WTC11 (cell line): Measurements from ENCODE around the gene PRICKLE3.

ENCODE experiments used
- CREM ChIP-seq: sonication (generic); formaldehyde crosslinking; IDR thresholded peaks from 2 replicates; pipeline ENCODE4 v1.8.1; 2022; ENCODE audit warnings: mild to moderate bottlenecking, missing genetic modification reagents, moderate library complexity
- ELF4 ChIP-seq: sonication (generic); formaldehyde crosslinking; IDR thresholded peaks from 2 replicates; pipeline ENCODE4 v1.8.1; 2022; ENCODE audit warnings: low read depth, mild to moderate bottlenecking, moderate library complexity, missing genetic modification reagents
- IRF2 ChIP-seq: sonication (generic); formaldehyde crosslinking; IDR thresholded peaks from 2 replicates; pipeline ENCODE4 v1.8.0; 2022; ENCODE audit warnings: low read depth, missing genetic modification reagents, borderline replicate concordance
- MXD4 ChIP-seq: fragments of 250-450 bp; sonication (Bioruptor Pico); IDR thresholded peaks from 2 replicates; pipeline ENCODE4 v1.8.0; 2021; ENCODE audit warnings: mild to moderate bottlenecking, moderate library complexity, borderline replicate concordance
- NFYB ChIP-seq: sonication (generic); formaldehyde crosslinking; conservative IDR thresholded peaks from 2 replicates; pipeline ENCODE4 v1.8.0; 2022; ENCODE audit warnings: low read depth, missing genetic modification reagents
- RELA ChIP-seq: sonication (generic); formaldehyde crosslinking; IDR thresholded peaks from 2 replicates; pipeline ENCODE4 v1.8.1; 2022; ENCODE audit warnings: missing genetic modification reagents, mild to moderate bottlenecking, borderline replicate concordance
- SP1 ChIP-seq: sonication (generic); formaldehyde crosslinking; conservative IDR thresholded peaks from 2 replicates; pipeline ENCODE4 v1.8.1; 2022; ENCODE audit warnings: missing genetic modification reagents
- ZNF396 ChIP-seq: fragments of 250-450 bp; sonication (Bioruptor Pico); IDR thresholded peaks from 2 replicates; pipeline ENCODE4 v1.8.0; 2021; ENCODE audit warnings: mild to moderate bottlenecking, moderate library complexity, borderline replicate concordance
- TF ChIP-seq, protein P1 (sequence below): fragments of 200-600 bp; IDR thresholded peaks from 2 replicates; pipeline ENCODE4 v1.8.0; 2022; ENCODE audit warnings: antibody characterized with exemption
- TF ChIP-seq, protein P2 (sequence below): sonication (generic); formaldehyde crosslinking; IDR thresholded peaks from 2 replicates; pipeline ENCODE4 v1.8.0; 2022; ENCODE audit warnings: mild to moderate bottlenecking, missing genetic modification reagents
- TF ChIP-seq, protein P3 (sequence below): sonication (generic); formaldehyde crosslinking; IDR thresholded peaks from 2 replicates; pipeline ENCODE4 v1.8.0; 2022; ENCODE audit warnings: missing genetic modification reagents
- TF ChIP-seq, protein P4 (sequence below): fragments of 250-450 bp; sonication (Bioruptor Pico); IDR thresholded peaks from 2 replicates; pipeline ENCODE4 v1.9.0; 2021; ENCODE audit warnings: moderate library complexity, mild to moderate bottlenecking, inconsistent platforms, borderline replicate concordance
- TF ChIP-seq, protein P5 (sequence below): fragments of 250-450 bp; sonication (Bioruptor Pico); conservative IDR thresholded peaks from 2 replicates; pipeline ENCODE4 v1.9.0; 2021; ENCODE audit warnings: mild to moderate bottlenecking
- TF ChIP-seq, protein P6 (sequence below): sonication (generic); formaldehyde crosslinking; IDR thresholded peaks from 2 replicates; pipeline ENCODE4 v1.8.0; 2023; ENCODE audit warnings: mild to moderate bottlenecking, missing genetic modification reagents

DNA sequence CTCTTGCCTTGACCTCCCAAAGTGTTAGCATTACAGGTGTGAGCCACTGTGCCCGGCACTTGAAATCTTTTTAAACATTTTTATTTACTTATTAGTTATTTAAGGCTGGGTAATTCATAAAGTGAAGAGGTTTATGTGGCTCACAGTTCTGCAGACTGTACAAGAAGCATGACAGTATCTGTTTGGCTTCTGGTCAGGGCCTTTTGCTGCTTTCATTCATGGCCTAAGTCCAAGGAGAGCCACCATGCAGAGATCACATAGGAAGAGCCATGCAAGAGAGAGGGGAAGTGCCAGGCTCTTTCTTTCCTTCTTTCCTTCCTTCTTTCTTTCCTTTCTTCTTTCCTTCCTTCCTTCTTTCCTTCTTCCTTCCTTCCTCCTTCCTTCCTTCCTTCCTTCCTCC is 52.4 kb downstream of the PRICKLE3 start:
- TF ChIP-seq, protein P1, sequence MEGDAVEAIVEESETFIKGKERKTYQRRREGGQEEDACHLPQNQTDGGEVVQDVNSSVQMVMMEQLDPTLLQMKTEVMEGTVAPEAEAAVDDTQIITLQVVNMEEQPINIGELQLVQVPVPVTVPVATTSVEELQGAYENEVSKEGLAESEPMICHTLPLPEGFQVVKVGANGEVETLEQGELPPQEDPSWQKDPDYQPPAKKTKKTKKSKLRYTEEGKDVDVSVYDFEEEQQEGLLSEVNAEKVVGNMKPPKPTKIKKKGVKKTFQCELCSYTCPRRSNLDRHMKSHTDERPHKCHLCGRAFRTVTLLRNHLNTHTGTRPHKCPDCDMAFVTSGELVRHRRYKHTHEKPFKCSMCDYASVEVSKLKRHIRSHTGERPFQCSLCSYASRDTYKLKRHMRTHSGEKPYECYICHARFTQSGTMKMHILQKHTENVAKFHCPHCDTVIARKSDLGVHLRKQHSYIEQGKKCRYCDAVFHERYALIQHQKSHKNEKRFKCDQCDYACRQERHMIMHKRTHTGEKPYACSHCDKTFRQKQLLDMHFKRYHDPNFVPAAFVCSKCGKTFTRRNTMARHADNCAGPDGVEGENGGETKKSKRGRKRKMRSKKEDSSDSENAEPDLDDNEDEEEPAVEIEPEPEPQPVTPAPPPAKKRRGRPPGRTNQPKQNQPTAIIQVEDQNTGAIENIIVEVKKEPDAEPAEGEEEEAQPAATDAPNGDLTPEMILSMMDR = no peak
- TF ChIP-seq, protein P2, sequence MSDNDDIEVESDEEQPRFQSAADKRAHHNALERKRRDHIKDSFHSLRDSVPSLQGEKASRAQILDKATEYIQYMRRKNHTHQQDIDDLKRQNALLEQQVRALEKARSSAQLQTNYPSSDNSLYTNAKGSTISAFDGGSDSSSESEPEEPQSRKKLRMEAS (CRISPR knock-in tag) = no peak
- TF ChIP-seq CREM (no peak), SP1 (no peak), IRF2 (CRISPR knock-in tag) (no peak), NFYB (CRISPR knock-in tag) (no peak), RELA (CRISPR knock-in tag) (no peak), ELF4 (CRISPR knock-in tag) (no peak), ZNF396 (CRISPR knock-in tag) (no peak), MXD4 (CRISPR knock-in tag) (no peak)
- TF ChIP-seq, protein P3, sequence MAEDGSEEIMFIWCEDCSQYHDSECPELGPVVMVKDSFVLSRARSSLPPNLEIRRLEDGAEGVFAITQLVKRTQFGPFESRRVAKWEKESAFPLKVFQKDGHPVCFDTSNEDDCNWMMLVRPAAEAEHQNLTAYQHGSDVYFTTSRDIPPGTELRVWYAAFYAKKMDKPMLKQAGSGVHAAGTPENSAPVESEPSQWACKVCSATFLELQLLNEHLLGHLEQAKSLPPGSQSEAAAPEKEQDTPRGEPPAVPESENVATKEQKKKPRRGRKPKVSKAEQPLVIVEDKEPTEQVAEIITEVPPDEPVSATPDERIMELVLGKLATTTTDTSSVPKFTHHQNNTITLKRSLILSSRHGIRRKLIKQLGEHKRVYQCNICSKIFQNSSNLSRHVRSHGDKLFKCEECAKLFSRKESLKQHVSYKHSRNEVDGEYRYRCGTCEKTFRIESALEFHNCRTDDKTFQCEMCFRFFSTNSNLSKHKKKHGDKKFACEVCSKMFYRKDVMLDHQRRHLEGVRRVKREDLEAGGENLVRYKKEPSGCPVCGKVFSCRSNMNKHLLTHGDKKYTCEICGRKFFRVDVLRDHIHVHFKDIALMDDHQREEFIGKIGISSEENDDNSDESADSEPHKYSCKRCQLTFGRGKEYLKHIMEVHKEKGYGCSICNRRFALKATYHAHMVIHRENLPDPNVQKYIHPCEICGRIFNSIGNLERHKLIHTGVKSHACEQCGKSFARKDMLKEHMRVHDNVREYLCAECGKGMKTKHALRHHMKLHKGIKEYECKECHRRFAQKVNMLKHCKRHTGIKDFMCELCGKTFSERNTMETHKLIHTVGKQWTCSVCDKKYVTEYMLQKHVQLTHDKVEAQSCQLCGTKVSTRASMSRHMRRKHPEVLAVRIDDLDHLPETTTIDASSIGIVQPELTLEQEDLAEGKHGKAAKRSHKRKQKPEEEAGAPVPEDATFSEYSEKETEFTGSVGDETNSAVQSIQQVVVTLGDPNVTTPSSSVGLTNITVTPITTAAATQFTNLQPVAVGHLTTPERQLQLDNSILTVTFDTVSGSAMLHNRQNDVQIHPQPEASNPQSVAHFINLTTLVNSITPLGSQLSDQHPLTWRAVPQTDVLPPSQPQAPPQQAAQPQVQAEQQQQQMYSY (CRISPR knock-in tag) = no peak
- TF ChIP-seq, protein P4, sequence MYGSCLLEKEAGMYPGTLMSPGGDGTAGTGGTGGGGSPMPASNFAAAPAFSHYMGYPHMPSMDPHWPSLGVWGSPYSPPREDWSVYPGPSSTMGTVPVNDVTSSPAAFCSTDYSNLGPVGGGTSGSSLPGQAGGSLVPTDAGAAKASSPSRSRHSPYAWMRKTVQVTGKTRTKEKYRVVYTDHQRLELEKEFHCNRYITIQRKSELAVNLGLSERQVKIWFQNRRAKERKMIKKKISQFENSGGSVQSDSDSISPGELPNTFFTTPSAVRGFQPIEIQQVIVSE (CRISPR knock-in tag) = no peak
- TF ChIP-seq, protein P5, sequence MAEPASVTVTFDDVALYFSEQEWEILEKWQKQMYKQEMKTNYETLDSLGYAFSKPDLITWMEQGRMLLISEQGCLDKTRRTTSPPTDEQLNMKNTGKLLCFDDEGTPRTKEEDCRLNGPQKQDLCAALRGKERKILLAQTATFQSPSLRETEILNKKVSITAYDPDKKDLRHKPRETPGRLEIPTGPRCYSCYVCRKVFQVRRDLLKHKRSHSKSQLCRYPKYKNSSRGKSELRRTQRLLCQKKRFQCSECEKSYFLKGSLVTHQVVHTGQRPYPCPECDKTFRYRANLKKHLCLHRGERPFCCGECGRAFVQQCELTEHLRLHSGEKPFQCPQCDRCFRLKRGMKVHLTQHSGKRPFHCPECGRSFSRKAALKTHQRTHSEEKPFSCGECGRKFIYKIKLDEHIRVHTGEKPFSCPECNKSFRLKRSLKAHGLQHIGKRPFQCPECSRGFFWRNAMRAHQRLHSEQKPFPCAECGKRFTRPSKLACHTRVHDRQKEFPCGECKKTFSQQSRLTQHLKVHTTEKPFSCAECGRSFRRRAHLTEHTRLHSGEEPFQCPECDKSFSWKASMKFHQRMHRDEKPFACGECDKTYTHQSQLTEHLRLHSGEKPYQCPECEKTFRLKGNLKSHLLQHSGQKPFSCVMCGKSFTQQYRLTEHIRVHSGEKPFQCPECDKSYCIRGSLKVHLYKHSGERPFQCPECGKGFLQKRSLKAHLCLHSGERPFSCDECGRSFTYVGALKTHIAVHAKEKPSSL (CRISPR knock-in tag) = no peak
- TF ChIP-seq, protein P6, sequence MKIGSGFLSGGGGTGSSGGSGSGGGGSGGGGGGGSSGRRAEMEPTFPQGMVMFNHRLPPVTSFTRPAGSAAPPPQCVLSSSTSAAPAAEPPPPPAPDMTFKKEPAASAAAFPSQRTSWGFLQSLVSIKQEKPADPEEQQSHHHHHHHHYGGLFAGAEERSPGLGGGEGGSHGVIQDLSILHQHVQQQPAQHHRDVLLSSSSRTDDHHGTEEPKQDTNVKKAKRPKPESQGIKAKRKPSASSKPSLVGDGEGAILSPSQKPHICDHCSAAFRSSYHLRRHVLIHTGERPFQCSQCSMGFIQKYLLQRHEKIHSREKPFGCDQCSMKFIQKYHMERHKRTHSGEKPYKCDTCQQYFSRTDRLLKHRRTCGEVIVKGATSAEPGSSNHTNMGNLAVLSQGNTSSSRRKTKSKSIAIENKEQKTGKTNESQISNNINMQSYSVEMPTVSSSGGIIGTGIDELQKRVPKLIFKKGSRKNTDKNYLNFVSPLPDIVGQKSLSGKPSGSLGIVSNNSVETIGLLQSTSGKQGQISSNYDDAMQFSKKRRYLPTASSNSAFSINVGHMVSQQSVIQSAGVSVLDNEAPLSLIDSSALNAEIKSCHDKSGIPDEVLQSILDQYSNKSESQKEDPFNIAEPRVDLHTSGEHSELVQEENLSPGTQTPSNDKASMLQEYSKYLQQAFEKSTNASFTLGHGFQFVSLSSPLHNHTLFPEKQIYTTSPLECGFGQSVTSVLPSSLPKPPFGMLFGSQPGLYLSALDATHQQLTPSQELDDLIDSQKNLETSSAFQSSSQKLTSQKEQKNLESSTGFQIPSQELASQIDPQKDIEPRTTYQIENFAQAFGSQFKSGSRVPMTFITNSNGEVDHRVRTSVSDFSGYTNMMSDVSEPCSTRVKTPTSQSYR (CRISPR knock-in tag) = no peak
